ENCODE results near the gene FYB1. TPM values are rescaled to one million over a fixed set of nuclear protein-coding genes. Genes with fewer than 3 reads are reported as not detected.

Gene FYB1
- total RNA-seq, 1 experiment from 2014 or later = not detected

DNA sequence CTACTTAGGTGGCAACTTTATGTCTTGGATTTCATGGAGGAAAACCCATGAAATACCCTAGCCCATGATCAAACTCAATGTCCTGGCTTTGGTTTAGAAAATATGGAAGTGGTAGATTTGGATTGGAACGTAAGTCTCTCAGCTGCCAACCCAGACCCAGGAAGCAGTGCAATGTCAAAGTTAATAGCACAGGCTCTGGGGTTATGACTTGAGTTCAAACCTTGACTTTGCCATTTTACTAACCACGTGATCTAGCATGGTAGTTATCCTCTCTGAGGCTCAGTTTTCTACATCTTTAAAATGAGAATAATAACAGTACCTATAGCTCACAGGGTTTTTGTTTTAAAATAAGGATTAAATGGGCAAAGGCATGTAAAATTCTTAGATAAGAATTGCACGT, 13.8 kb downstream of the FYB1 start:
- no peaks in the 10 kb centered on the region; the same call in 1 of the 2 replicates for H3K4me1 ChIP-seq (ENCODE audit: insufficient read depth, low read length)
- no peaks in the 10 kb centered on the region for H3K9me3 ChIP-seq (ENCODE audit: control insufficient read depth, low read depth, low read length)
- H4K5ac ChIP-seq (ENCODE audit: insufficient read length, low read depth, low read length) = no peak overlapping the region
- H2BK15ac ChIP-seq (ENCODE audit: low read depth, low read length) = no peak overlapping the region
- no peak overlapping the region for H3K4me3 Mint-ChIP-seq
- H2BK20ac ChIP-seq (ENCODE audit: low read depth, low read length, poor library complexity, severe bottlenecking) = no peak overlapping the region
- H3K4me2 ChIP-seq (ENCODE audit: insufficient read depth, insufficient read length, low read length) = no peak overlapping the region
- H3T11ph ChIP-seq (ENCODE audit: low read length) = no peak overlapping the region
- H3K27ac ChIP-seq (ENCODE audit: insufficient read length, low read depth, low read length) = no peak overlapping the region
- H3K27me3 ChIP-seq (ENCODE audit: insufficient read depth, low read length) = no peaks in the 10 kb centered on the region
- no peaks in the 10 kb centered on the region for H3K36me3 Mint-ChIP-seq (ENCODE audit: insufficient read depth in 1 of 3, low read depth in 3 of 3)
- H3K18ac ChIP-seq (ENCODE audit: insufficient read length, low read depth, low read length) = no peak overlapping the region
- H3K23ac ChIP-seq (ENCODE audit: insufficient read length, low read depth, low read length) = no peak overlapping the region
- H3K27me3 Mint-ChIP-seq (ENCODE audit: low read depth) = no peaks in the 10 kb centered on the region
- no peak overlapping the region for H3K27ac Mint-ChIP-seq
- H4K8ac ChIP-seq (replicated peaks; ENCODE audit: insufficient read length, low read depth, low read length) = no peak overlapping the region
- H2AFZ ChIP-seq (ENCODE audit: low read length) = no peak overlapping the region
- H3K79me1 ChIP-seq (ENCODE audit: insufficient read depth, low read depth, low read length, poor library complexity, severe bottlenecking) = no peaks in the 10 kb centered on the region
- no peak overlapping the region for H4K91ac ChIP-seq (ENCODE audit: insufficient read length, low read depth, low read length)
- H3K56ac ChIP-seq (ENCODE audit: insufficient read length, low read depth, low read length) = no peak overlapping the region
- H3K4ac ChIP-seq (ENCODE audit: low read depth, low read length) = no peak overlapping the region
- no CpG with 5 or more reads among the region's 3 CpGs for WGBS (ENCODE audit: extremely low coverage, insufficient read length, low lambda C conversion rate)
- no peaks in the 10 kb centered on the region for H4K20me1 ChIP-seq (ENCODE audit: control insufficient read depth, insufficient read depth, insufficient read length)
- no peak overlapping the region for H2BK120ac ChIP-seq (ENCODE audit: low read depth, low read length, poor library complexity, severe bottlenecking)
- no peak overlapping the region for H2BK5ac ChIP-seq (ENCODE audit: insufficient read length, low read length)
- no peaks in the 10 kb centered on the region; a peak in 1 of 5 replicates for H3K9me3 Mint-ChIP-seq
- TF ChIP-seq, protein P1, sequence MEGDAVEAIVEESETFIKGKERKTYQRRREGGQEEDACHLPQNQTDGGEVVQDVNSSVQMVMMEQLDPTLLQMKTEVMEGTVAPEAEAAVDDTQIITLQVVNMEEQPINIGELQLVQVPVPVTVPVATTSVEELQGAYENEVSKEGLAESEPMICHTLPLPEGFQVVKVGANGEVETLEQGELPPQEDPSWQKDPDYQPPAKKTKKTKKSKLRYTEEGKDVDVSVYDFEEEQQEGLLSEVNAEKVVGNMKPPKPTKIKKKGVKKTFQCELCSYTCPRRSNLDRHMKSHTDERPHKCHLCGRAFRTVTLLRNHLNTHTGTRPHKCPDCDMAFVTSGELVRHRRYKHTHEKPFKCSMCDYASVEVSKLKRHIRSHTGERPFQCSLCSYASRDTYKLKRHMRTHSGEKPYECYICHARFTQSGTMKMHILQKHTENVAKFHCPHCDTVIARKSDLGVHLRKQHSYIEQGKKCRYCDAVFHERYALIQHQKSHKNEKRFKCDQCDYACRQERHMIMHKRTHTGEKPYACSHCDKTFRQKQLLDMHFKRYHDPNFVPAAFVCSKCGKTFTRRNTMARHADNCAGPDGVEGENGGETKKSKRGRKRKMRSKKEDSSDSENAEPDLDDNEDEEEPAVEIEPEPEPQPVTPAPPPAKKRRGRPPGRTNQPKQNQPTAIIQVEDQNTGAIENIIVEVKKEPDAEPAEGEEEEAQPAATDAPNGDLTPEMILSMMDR (conservative IDR thresholded peaks at IDR 0.05) = no peak
- no peaks in the 10 kb centered on the region for H3K23me2 ChIP-seq (ENCODE audit: insufficient read length, low read depth, low read length, poor library complexity, severe bottlenecking)
- no peak overlapping the region for H2BK12ac ChIP-seq (ENCODE audit: insufficient read length, low read depth, low read length)
- H3K79me2 ChIP-seq (ENCODE audit: insufficient read depth, low read length) = no peaks in the 10 kb centered on the region
- peaks cover 4 to 5% of the 10 kb centered on the region in 2 experiments; a peak in 3 of 4 replicates for H3K4me1 Mint-ChIP-seq
- no peak for DNase-seq
- no peak overlapping the region for H2AK5ac ChIP-seq (ENCODE audit: insufficient read length, low read length)
- H3K9ac ChIP-seq (ENCODE audit: extremely low read depth, insufficient read length, low read length) = no peak overlapping the region
- H3K14ac ChIP-seq (ENCODE audit: insufficient read depth, low read length) = no peak overlapping the region

Measured in H9 (cell line).